NCI-H510A treated with DMSO at 0.1 percent for 48 hours (cell line): ENCODE results near the gene TCEAL8.
A peak's percentile ranks its signal among the peaks of the same experiment; 100 is the strongest.

Experiments used
- DNase-seq: peaks from one replicate; lab custom pipeline; 2025; lab: John Stamatoyannopoulos, UW

The TCEAL8 gene

GRCh38 chrX:103214870-103215424 lies 40.0 kb downstream of the TCEAL8 start, which contains the start of gene BEX4:
Gene BEX4 (plus strand): TSS chrX:103215108. CDS start chrX:103216154, 1,046 bp downstream.
- peak; percentile 57 for DNase-seq

- DNase-seq: no peak
Observed at GRCh38 chrX:103212749-103213457, 42.1 kb downstream of the TCEAL8 start.

- DNase-seq: peak; percentile 28
Observed at GRCh38 chrX:103211012-103211715, 43.8 kb downstream of the TCEAL8 start.

- no peak for DNase-seq
Observed at GRCh38 chrX:103210056-103210455, 44.9 kb downstream of the TCEAL8 start.
